ENCODE data around the gene NLGN1.

Gene NLGN1

GRCh38 chr3:174318181-174318580 is 920.6 kb downstream of the NLGN1 start:
- no peak for DNase-seq (ENCODE audit: low read depth in 1 of 2, low spot score in 1 of 2)

GRCh38 chr3:174321548-174321947 is 924.0 kb downstream of the NLGN1 start:
- DNase-seq (ENCODE audit: low read depth in 1 of 2, low spot score in 1 of 2): no peak

DNA sequence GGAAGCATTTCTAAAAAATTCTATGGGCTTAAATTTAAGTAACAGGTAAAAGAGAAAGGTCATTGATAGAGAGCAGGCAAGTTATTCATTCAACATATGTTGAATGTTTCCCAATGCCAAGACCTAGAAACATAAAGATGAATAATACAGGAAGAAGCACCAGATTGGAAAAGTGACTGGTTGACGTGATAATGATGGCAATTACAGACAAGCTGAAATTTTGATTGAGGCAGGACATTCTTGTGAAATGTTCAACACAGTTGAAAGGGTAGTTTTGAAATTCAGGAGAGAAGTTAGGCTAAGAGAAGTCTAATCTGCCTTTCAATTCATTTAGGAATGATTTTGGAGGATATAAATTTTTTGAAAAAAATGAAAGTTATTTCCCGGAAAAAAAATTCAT is 925.2 kb downstream of the NLGN1 start:
- no peak for DNase-seq (ENCODE audit: low read depth in 1 of 2, low spot score in 1 of 2)

DNA sequence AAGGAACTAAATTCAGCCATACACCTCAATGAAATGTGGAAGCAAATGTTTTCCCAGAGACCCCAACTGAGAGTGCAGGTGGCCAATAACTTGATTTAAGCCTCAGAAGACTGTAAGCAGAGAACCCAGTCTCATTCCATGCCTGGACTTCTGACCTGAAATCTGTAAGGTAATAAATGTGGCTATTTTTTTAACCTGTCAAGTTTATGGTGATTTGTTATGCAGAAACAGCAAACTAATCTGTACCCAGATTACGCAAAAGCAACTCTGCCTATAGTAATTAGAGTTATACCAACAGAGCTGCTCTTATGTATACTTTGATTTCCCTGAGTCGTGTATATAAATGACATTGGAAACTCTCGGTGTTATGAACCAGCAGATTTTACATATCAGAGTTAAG is 927.6 kb downstream of the NLGN1 start:
- no peak for DNase-seq (ENCODE audit: low read depth in 1 of 2, low spot score in 1 of 2)

DNA sequence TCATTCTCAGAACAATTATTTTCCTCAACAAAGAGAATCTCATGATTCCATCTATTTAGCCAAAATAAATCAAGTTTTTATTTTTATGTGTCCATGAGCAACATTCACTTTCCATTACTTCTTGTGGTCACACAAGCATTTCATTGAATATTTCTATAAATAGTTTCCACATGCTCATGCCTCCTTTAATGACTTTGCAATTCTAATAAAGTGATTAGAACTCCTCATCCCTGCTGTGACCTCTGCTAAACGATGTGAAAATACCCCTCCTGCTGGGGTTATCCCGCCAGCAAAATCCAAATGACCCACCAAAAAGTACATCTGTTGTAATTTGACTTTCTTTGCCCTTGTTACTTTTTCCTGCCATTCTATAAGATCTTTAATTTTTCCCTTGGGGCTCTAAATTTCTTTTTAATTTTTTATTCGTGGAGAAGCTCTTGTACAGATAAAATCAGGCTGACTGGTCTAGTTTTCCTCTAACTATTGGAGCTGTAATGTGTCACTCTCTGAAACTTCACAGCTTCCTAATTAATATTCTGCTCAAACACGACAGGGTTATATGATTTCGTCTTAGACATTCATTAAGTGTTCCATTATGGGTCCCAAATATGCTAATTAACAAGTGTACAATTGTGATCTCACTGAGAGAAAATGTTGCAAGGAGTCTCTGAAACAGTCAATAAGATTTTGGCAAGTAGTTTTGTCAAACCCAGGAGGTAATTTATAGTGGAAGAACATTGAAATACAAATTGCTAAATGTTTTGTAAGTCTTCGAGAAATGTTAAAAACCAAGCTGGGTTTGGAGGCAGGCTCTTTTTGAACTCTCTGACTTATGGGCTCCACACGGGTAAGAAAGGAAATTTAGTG is 928.5 kb downstream of the NLGN1 start:
- DNase-seq (ENCODE audit: low read depth in 1 of 2, low spot score in 1 of 2): no peak

GRCh38 chr3:174329321-174329720 is 931.8 kb downstream of the NLGN1 start:
- DNase-seq (ENCODE audit: low read depth in 1 of 2, low spot score in 1 of 2): no peak

DNA sequence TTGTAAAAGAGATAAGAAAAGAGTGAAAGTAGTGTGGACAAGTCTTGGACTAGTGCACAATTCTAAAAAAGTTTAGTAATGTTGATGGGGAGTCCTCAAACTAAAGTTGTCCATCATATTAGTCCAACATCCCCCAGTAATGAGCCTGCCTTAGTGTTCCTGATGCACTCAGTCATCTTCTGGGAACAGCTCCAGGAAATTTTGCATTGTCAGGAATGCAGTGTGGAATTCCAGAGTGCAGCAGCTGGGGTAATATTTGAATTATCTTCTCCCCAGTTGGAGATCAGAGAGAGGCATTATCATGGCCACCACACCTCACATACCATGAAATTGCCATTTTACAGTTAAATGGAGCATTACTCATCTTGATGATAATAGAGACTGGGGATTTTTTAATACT is 932.8 kb downstream of the NLGN1 start:
- DNase-seq (ENCODE audit: low read depth in 1 of 2, low spot score in 1 of 2): no peak

DNA sequence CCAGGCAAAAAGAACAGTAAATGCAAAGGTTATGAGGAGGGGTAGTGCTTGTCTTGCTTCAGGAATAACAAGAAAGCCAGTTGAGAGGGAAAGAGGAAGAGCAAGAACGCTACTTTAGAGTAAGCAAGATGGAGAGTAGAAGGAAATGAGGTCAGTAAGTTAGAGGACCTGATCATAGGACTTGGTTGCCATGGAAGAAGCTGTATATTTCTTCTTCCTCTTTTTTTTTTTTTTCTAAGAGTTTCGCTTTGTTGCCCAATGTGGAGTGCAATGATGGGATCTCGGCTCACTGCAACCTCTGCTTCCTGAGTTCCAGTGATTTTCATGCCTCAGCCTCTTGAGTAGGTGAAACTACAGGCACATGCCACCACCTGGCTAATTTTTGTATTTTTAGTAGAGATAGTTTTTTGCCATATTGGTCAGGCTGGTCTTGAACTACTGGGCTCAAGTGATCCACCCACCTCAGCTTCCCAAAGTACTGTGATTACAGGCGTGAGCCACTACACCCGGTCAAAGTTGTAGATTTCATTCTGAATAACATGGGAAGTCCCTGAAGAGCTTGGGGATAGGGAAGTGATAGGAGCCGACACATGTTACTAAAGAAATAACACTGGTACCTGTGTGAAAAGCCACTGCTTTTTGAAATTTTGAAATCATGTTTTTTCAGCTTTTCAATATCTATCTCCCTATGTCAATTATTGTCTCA is 933.7 kb downstream of the NLGN1 start:
- no peak for DNase-seq (ENCODE audit: low read depth in 1 of 2, low spot score in 1 of 2)

- DNase-seq (ENCODE audit: low read depth in 1 of 2, low spot score in 1 of 2): no peak
Measured at GRCh38 chr3:174332391-174332790, 934.8 kb downstream of the NLGN1 start.

GRCh38 chr3:174333640-174334039 is 936.1 kb downstream of the NLGN1 start:
- DNase-seq (ENCODE audit: low read depth in 1 of 2, low spot score in 1 of 2): no peak

DNA sequence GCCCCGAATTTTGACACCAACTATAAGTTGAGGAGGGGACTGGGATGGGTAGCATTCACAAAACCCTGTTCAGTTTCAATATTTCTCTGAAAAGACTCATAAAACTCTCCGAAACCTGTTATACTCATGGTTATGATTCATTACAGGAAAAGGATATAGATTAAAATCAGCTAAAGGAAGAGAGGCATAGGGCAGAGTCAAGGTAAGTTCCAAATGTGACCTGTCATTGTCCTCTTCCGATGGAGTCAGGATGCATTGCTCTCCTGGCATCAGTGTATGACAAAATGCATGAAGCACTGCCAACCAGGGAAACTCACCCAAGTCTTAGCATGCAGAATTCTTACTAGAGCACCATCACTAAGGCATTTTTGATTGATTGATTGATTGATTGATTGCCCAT is 936.6 kb downstream of the NLGN1 start:
- no peak for DNase-seq (ENCODE audit: low read depth in 1 of 2, low spot score in 1 of 2)

DNA sequence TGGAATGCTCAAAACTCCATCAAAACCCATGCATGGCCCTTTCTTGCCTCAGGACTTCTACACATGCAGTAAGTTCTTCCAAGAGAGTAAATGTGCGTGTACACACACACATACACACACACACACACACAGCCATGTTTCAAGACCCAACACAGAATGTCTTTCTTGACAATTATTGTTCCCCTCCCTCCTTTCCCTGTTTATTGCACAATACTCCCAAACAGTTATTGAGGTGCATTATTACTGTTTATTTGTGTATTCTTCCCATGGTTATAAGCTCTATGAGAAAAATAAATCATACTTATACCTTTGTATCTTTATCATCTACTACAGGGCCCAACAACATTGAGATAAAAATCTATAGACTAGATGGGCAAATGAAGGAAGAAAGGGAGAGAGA is 937.8 kb downstream of the NLGN1 start:
- no peak for DNase-seq (ENCODE audit: low read depth in 1 of 2, low spot score in 1 of 2)

DNA sequence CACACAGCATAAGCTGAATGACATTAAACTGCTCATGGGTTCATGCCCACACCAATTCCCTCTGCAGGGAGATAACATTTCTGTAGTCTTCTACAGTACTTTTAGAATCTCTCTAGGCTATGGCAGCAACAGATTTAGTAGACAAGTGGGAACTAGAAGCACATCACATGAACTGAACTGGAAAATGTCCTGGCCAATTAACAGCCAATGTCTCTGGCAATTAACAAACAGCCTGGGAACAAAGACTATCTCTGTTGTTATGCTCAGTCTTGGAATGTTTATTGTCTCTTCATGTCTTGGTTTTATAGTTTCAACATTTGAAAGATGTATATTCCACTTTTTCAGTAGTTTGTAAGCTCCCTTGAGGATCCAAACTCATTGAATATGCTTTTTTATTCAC is 938.4 kb downstream of the NLGN1 start:
- no peak for DNase-seq (ENCODE audit: low read depth in 1 of 2, low spot score in 1 of 2)

Measured in activated CD4-positive, alpha-beta T cell treated with anti-CD3 and anti-CD28 coated beads, Interleukin-2, amount 50 U/mL, for 24 hours (primary cell).